Ramos (cell line): Measurements from ENCODE around the gene KCNQ1.

ENCODE experiments used
- in situ Hi-C: fragments of 300-500 bp; cut with MboI; formaldehyde crosslinking; loops from one replicate; pipeline ENCODE4 v1.14.3; 2022; ENCODE audit warnings: low sequenced_read_pairs; ENCODE audit not compliant: unreplicated experiment

Gene KCNQ1

GRCh38 chr11:2409611-2410468, 35.0 kb upstream of the KCNQ1 start:
- in situ Hi-C loops: no loop called here

- in situ Hi-C loops: no loop called here
Observed at GRCh38 chr11:2410616-2411015, 34.2 kb upstream of the KCNQ1 start.

GRCh38 chr11:2411446-2412305, 33.1 kb upstream of the KCNQ1 start:
- in situ Hi-C loops: no loop called here

- in situ Hi-C loops: no loop called here
Observed at GRCh38 chr11:2412323-2412722, 32.5 kb upstream of the KCNQ1 start.

GRCh38 chr11:2413742-2414579, 30.8 kb upstream of the KCNQ1 start:
- in situ Hi-C loops: no loop called here

GRCh38 chr11:2414616-2415015, 30.2 kb upstream of the KCNQ1 start:
- in situ Hi-C loops: loop anchor here (5.0 kb wide), 2 partner anchors 102 to 217 kb away; no protein-coding TSS in a partner anchor

- in situ Hi-C loops: loop anchor here (5.0 kb wide), 2 partner anchors 103 to 218 kb away; no protein-coding TSS in a partner anchor
Observed at GRCh38 chr11:2415171-2415570, 29.6 kb upstream of the KCNQ1 start.

GRCh38 chr11:2415601-2416380, 29.0 kb upstream of the KCNQ1 start:
- in situ Hi-C loops: loop anchor here (5.0 kb wide), 2 partner anchors 103 to 218 kb away; no protein-coding TSS in a partner anchor

- in situ Hi-C loops: loop anchor here (5.0 kb wide), 2 partner anchors 104 to 219 kb away; no protein-coding TSS in a partner anchor
Observed at GRCh38 chr11:2416765-2417164, 28.0 kb upstream of the KCNQ1 start.

- in situ Hi-C loops: loop anchor here (5.0 kb wide), 2 partner anchors 106 to 221 kb away; no protein-coding TSS in a partner anchor
Observed at GRCh38 chr11:2417856-2418692, 26.7 kb upstream of the KCNQ1 start.

- in situ Hi-C loops: loop anchor here (5.0 kb wide), 2 partner anchors 107 to 222 kb away; no protein-coding TSS in a partner anchor
Observed at GRCh38 chr11:2418693-2419360, 26.0 kb upstream of the KCNQ1 start.

GRCh38 chr11:2419638-2420501, 24.9 kb upstream of the KCNQ1 start:
- in situ Hi-C loops: loop anchor here (5.0 to 10.0 kb wide), 4 partner anchors 108 to 675 kb away; no protein-coding TSS in a partner anchor

GRCh38 chr11:2420502-2421225, 24.1 kb upstream of the KCNQ1 start:
- in situ Hi-C loops: loop anchor here (10.0 kb wide), 2 partner anchors 474 to 674 kb away; no protein-coding TSS in a partner anchor

GRCh38 chr11:2421226-2421994, 23.4 kb upstream of the KCNQ1 start:
- in situ Hi-C loops: loop anchor here (10.0 kb wide), 2 partner anchors 473 to 673 kb away; no protein-coding TSS in a partner anchor

GRCh38 chr11:2421996-2422395, 22.8 kb upstream of the KCNQ1 start:
- in situ Hi-C loops: loop anchor here (10.0 kb wide), 2 partner anchors 473 to 673 kb away; no protein-coding TSS in a partner anchor
